ENCODE data around the gene LPIN2.
A peak's percentile ranks its signal among the peaks of the same experiment; 100 is the strongest.

Gene LPIN2

DNA sequence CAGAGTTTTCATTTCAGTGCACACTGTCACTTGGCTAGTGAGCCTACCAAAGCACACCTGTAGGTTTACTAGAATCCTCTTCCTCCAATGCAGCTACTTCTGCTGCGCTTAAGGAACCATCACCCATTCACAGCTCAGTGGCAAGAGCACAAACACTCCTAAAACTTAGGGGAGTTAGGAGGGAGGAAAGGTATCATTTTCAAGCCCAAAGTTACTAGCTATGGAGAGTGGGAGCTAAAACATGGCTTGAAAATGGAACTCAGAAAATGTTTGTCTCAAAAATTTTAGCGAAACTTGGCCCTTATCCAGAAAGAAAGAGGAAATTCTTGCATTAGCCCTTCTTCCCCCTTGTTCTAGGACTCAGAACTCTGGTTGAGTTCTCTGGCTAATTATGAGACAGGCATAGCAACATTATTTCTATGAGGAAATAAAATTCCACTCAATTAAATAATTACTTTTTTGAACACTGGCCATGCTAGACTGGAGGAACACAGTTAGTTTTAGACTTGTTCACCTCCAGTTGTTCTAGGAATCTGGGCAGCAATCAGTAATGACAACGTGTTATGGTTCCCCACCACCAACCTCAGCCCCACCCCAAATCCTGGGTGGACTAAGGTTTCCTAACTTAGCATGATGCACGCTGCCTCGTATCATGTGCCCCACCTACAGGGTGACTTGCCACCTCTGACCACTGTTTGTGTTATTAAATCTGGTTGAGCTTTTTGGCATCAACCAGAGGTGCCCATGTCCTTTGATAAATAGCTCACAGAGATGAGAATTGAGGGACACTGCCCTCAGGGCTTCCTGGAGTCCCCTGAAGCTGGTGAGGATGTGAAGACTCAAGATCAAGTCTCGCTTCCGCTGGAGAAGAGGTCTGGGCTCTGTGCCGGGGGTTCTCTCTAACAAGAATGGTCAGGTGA lies 32.8 kb downstream of the LPIN2 start:
- DNase-seq (ENCODE audit: low spot score), result no peak

DNA sequence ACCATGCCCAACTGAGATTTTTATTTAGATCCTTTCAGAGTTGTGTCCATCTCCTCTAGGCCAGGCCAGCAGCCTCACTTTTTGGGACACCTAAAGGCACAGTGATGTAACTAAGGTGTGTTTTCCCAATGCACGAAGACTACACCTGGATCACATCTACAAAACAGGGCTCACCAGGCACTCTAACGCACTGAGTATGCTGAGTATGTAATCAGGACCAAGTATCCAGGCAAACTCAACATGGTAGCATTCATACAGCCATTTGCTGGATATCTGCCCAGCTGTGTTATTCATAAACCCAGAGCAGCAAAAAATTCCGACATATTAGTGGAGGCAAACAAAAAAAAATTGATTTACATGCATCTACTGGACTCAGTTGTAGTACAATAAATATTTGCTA lies 33.8 kb downstream of the LPIN2 start:
- no peak for DNase-seq (ENCODE audit: low spot score)

DNA sequence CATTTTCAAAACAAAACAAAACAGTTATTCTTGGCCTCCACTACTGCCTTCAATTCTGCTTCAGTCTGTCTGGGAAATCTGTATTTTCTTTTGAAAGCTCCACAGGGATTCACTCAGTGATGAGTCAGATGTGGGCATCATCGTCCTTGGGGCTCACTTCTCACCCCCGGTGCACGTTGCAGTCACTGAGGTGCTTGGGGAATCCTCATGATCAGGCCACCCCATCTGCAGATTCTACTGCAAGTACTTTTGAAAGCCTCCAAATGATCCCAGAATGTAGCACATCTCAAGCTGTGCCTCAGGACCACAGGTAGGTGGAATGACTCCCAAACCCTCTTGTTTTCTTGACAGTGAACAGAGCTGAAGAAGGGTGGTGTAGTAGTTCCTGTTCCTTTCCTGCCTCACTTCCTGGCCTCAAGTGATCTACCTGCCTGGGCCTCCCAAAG lies 34.3 kb downstream of the LPIN2 start:
- DNase-seq (ENCODE audit: low spot score), result peak; percentile 62

DNA sequence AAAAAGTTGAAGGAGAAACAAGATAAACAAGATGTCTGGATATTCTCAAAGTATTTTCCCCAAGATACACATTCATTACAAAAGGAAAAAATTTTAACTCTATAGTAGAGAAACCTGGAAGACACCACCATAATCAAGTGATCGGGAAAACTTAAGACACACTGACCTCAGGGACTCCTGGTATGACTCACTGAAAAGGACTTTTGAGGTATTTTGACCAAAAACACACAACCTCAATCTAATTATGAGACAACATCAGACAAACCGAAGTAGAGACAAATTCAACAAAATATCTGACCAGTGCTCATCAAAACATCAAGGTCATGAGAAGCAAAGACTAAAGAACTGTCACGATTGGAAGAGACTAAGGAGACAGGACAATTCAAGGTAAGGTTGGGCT lies 34.7 kb downstream of the LPIN2 start:
- no peak for DNase-seq (ENCODE audit: low spot score)

DNA sequence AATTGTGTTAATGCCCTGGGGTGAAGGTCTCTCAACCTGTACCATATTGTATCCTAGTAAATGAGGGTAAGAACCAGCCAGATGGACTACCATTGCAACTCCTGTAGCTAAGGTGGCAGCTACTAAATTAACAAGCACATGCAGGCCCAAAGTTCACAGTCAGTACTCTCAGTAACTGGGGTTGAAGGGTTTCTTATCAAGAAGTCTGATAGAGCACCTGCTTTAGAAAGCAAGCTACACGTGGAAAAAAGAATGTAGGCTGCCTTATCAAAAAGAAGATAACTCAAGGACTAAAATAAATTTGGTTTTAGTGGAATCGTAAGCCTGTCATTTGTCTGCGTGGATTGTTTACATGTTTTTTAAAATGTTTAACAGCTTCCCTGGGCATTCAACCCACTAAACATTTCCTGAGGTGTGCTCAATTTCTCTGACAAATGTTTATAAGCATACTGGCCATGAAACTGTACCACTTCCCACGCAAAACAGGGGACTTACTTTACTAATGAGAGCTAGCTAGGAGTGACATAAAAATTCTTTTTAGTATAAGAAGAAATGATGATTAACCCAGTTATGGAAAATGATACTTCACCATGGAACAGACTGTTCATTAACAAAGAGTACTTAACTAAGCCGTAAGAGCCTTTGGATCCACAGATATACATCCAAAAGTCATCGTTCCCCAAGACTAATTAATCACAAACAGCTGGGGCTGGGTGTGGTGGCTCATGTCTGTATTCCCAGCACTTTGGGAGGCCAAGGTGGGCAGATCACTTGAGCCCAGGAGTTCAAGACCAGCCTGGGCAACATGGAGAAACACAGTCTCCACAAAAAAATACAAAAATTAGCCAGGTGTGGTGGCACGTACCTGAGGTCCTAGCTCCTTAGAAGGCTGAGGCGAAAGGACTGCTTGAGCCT lies 36.5 kb downstream of the LPIN2 start:
- no peak for DNase-seq (ENCODE audit: low spot score)

DNA sequence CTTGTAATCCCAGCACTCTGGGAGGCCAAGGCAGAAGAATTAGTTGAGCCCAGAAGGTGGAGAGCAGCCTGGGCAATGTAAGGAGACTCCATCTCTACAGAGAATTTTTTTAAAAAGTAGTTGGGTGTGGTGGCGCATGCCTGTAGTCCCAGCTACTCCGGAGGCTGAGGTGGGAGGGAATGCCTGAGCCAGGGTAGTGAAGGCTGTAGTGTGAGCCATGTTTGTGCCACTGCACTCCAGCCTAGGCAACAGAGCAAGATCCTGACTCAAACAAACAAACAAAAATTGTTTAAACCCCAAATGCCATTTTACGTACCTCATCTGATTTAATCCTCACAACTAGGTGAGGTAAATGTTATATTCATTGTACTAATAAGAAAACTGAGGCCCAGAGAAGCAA lies 38.2 kb downstream of the LPIN2 start:
- no peak for DNase-seq (ENCODE audit: low spot score)

DNA sequence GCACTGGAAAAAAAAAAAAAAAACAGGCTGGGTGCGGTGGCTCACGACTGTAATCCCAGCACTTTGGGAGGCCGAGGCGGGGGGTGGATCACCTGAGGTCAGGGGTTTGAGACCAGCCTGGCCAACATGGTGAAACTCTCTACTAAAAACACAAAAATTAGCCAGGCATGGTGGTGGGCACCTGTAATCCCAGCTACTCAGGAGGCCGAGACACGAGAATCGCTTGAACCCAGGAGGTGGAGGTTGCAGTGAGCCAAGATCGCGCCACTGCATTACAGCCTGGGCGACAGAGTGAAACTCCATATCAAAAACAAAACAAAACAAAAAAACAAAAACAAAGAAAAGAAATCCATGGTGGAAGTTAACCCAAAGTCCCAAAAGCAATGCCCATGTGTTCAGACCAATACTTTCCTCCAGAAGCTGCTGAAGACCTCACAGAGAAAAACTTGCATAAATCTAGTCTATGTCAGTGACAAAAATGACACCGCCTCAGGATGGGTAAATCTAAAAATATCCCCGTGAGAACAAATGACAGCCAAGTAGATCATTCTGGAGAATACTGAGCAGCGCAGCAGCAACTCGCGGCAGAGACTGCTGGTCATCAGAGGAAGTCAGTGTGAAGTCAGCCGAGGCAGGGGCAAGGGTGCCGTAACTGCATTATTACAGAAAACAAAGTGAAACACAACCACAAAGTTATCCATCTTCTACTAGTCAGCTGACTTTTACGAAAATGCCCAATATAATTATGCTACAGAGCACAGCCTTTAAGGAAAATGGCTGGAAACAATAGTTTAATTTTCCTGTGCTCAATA lies 41.0 kb downstream of the LPIN2 start:
- peak; percentile 38 for DNase-seq (ENCODE audit: low spot score)

DNA sequence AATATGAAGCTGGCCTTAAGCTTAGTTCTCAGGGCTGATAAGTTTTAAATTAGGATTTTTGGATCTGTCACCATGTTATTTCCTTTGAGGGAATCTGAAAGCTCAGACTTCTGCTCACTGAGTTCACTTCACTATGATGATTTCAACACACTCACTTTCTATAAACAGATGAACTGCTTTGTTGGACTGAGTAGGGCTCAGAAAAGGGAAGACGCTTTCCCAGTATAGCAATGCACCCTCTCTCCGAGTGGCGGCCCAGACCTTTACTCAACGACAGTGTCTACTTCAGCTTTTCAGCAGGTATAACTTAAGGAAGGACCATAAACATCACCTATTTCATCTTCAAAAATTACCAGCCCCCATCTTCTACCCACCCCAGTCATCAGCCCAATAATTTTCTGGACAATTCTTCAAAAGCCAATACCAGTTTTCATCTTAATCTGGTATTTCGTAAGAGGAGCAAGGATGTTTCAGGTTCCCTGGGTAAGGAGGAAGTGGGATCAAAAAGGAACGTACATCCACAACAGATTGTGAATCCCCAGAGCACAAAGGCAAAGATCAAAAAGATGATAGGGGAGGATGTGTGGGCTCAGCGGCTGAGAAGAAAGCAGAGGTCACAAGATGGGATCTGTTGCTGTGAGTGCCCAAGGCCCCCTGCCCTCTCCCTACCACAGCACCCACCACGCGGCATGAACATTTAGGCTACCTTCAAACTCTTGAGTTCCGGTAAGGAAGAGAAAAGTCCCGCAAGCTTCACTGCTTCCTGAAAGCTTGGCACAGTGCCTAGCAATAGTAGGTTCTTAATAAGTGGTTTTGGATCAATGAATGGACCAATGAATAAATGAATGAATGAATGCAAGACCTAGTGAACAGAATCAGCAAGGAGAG lies 41.9 kb downstream of the LPIN2 start:
- no peak for DNase-seq (ENCODE audit: low spot score)

DNA sequence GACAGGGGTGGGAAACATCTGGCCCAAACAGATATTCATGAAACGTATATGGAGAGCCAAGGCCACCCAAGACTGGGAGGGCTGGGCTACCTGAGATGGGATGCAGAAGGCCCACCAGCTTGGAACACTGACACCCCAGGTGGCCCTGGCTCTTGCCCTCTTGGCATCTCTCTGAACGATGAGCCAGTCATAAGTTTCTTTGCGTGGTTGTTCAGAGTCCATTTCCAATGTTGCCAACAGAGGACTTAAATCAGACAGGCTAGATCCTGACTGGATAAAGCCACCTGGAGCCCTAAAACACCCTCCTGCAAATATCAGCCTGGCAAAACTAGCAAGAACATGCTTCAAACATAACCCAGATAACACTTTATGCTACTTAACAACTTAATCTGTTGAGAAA lies 42.6 kb downstream of the LPIN2 start:
- no peak for DNase-seq (ENCODE audit: low spot score)

DNA sequence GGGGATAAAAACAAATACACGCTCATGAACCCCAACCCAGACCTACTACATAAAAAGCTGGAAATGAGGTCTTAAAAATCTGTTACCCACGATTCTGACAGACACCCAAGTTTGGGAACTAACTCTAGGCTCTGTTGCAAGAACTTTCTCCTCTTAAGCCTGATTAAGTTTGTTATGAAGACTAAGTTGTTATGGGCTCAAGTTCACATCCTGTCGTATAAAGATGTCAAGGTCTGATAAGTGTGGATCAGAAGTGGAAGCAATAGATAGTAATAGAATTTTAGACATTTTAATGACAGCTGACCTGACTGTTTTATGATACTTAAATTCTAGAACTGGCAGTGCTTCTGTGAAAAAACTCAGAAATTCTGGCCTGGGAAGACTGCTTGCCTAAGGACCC lies 43.2 kb downstream of the LPIN2 start:
- no peak for DNase-seq (ENCODE audit: low spot score)

DNA sequence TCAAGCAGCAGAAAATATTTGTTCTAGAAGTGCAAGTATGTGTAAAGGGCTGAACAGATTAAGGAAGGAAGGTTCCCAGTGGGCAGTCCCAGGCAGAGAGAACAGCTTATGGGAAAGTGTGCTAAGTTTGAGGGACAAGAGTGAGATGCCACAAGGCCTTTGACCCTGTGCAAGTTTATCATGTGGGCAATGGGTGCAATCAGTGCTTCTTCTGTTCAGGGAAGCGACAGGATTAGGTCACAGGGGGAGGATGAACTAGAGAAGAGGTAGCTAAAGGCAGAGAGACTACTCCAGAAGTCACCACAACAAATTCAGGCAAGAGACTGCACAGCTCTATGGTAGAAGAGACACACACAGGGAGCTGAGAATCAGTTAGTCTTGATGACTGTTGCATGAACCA lies 44.3 kb downstream of the LPIN2 start:
- no peak for DNase-seq (ENCODE audit: low spot score)

DNA sequence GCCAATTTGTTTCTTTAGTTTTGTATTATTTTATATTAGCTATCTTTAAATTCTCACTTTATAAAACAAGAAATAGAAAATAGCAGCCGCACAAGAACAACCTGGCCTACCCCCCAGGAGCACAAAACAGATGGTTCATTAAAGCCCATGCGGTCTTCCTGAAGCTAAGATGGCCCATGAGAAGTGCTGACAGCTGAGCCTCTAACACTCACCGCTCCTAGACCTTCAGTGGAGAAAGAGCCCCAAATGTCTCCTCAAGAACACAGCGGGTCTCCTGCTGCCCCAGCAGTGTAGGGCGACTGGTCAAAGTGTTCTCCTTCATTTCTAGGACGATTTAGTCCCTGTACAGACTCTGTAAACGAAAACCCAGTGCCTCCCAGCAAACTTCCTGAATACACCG lies 45.1 kb downstream of the LPIN2 start:
- no peak for DNase-seq (ENCODE audit: low spot score)

DNA sequence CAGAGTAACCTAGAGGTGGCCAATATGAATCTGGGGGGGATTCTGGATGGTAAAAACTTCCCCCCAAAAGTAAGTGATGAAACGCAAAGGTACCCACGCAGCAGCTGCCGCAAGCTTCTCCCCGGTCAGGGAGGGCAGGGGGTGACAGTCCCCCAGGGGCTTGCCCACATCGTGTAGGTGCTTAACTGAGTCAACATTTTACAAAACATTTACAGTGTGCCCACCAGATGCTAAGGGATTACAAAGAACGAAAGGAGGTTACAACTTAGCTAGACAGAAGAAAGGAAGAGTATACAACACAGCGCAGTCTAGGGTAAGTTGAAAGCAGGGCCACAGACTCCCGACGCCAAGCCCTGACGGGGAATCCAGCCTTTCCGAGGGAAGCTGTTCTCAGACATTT lies 45.6 kb downstream of the LPIN2 start:
- no peak for DNase-seq (ENCODE audit: low spot score)

DNA sequence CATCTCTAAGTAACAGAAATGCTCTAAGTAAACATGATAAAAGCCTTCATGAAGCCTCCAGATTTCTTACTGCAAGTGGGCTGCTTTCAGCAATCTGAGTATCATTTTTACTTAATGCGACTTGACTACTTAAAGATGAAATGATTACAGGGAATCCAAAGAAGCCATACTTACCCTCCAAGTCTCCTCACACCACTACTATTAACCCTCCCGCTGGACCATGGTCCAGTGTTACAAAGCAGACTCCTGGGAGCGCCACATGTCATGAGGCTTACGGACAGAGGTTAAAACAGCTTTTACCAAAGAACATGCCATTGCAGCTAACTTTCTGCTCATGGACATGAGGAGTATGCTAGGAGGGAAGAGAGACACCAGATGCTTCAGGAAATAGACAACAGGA lies 46.4 kb downstream of the LPIN2 start:
- no peak for DNase-seq (ENCODE audit: low spot score)

DNA sequence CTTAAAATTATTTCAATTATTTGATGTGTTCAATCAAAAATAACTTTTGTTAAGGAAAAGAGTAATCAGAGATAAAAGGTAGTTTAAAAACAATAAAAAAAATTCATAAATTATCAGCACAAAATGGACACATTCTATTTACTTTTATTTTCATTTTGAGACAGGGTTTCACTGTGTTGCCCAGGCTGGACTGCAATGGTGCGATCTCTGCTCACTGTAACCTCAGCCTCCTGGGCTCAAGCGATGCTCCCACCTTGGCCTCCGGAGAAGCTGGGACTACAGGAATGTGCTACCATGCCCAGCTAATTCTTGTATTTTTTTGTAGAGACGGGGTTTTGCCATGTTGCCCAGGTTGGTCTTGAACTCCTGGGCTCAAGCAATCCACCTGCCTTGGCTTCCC lies 47.1 kb downstream of the LPIN2 start:
- no peak for DNase-seq (ENCODE audit: low spot score)

DNA sequence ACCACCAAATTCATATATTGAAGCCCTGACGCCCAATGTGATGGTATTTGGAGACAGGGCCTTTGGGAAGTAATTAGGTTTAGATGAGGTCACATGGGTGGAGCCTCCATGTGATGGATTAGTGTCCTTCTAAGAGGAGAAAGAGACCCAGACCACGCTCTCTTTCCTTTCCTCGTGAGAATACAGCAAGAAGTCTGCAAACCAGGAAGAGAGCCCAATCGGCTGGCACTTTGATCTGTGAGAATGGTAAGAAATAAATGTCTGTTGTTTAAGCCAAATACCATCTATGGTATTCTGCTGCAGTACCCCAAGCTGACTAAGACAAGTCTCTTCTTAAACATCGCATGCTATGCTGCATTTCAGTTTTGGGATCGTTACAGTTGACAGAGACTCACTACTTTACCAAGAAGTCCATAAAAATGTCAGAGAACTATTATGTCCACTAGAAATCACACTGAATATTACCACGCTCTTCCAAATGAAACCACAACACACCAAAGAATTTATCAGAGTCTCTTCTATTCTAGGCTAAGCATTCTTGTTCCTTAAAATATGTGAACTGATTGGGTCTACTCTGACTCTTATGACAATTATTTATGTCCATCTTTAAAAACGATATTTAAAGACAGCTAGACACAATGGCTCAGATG lies 48.5 kb downstream of the LPIN2 start:
- no peak for DNase-seq (ENCODE audit: low spot score)
